AG04449 (cell line): ENCODE measurements around the gene NAPG.
"Not testable (repeated sequence)": the region's sequence is repeated elsewhere in the genome, so short reads cannot be mapped to it uniquely, and the experiment has no call there.

ENCODE experiments used
- CTCF ChIA-PET: fragments of 350-600 bp; formaldehyde crosslinking; extraction: SDS; loops from one replicate; lab custom pipeline; 2021; ENCODE audit warnings: antibody characterized with exemption; lab: Yijun Ruan, JAX
- POLR2A ChIA-PET: fragments of 400-600, 350-600 bp; formaldehyde crosslinking; extraction: SDS; loops from one replicate; lab custom pipeline; 2020; ENCODE audit warnings: antibody characterized with exemption, inconsistent platforms; lab: Yijun Ruan, JAX
- DNase-seq: peaks from one replicate; pipeline ENCODE4 v3.0.0-alpha.2; 2010; ENCODE audit warnings: low read depth, low spot score
- H3K4me3 ChIP-seq: 2 replicates; pipeline ENCODE4 v1.5.1; 2011; ENCODE audit warnings: low read depth, mild to moderate bottlenecking, control low read depth, low read length
- TF ChIP-seq, protein P1 (sequence below): IDR thresholded peaks from one replicate; pipeline ENCODE4 v1.5.1; 2011; ENCODE audit warnings: mild to moderate bottlenecking, moderate library complexity, low read length, control low read depth, inconsistent platforms; ENCODE audit not compliant: insufficient read depth; ENCODE audit errors: missing control alignments

Gene NAPG

DNA sequence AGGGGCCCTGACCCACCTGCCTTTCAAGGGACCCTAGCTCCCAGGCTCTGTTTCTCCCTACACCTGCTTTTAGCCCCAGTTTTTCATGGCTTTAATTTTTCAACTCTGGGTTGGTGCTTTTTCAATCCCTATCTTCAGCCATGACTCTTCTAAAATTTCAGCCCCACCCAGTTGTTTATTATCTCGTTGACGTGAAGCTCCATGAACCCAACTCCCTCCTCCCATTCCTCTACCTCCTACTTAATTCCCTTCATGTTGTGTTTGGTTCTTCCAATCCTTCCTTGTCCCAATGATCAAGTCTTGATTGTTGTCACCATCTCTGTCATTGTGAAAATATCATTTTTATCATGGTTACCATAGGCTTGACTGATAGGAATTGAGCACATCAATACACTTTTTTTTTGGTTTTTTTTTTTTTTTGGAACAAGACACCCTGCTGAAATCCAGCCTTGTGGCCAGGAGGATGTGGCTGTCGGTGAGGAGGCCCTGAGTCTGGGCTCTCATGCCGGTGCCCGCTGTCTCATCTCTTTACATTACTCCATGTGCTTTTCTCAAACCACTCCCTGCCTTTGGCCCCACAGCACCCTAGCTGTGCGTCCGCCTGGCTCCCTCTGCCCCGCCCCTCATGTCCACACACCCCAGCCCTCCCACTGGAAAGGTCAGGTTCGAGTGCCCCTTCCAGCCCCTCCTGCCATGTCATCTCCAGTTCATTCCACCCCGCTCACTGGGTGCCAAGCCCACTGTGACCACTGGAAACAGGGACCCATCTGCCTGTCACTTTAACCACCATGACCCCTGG lies 39.3 kb downstream of the NAPG start:
- ChIA-PET CTCF (interaction anchor here (0.8 to 1.0 kb wide), 3 partner anchors 589 to 1005 kb away, joined by 3 to 5 read pairs (median 3); no protein-coding TSS in a partner anchor), POLR2A (no interaction called here)
- DNase-seq: no peak
- no peak overlapping the region for H3K4me3 ChIP-seq
- TF ChIP-seq, protein P1, sequence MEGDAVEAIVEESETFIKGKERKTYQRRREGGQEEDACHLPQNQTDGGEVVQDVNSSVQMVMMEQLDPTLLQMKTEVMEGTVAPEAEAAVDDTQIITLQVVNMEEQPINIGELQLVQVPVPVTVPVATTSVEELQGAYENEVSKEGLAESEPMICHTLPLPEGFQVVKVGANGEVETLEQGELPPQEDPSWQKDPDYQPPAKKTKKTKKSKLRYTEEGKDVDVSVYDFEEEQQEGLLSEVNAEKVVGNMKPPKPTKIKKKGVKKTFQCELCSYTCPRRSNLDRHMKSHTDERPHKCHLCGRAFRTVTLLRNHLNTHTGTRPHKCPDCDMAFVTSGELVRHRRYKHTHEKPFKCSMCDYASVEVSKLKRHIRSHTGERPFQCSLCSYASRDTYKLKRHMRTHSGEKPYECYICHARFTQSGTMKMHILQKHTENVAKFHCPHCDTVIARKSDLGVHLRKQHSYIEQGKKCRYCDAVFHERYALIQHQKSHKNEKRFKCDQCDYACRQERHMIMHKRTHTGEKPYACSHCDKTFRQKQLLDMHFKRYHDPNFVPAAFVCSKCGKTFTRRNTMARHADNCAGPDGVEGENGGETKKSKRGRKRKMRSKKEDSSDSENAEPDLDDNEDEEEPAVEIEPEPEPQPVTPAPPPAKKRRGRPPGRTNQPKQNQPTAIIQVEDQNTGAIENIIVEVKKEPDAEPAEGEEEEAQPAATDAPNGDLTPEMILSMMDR: no peak

DNA sequence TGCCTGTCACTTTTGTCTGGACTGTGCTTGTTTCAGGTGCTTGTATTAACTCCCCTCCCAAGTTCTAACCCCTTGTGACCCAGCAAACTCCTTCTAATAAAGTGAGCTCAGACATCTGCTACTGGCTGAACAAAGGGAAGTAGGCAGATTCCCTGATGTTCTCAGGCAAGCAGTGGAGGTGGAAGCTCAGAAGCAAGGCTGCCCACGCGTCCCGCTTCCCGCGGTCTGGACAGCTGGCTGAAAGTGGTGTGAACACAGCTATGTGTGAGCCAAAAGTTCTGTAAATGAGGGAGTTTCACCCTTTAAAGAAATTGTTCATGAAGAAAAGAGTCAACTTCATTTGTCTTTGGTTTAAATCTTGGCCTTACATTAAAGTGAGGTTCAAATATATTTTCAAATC lies 40.0 kb downstream of the NAPG start:
- TF ChIP-seq, protein P1: no peak
- no peak for DNase-seq
- no peak overlapping the region for H3K4me3 ChIP-seq
- POLR2A ChIA-PET: no interaction called here
- CTCF ChIA-PET: interaction anchor here (0.8 kb wide), 1 partner anchor 1005 kb away, joined by 5 read pairs; no protein-coding TSS in a partner anchor

DNA sequence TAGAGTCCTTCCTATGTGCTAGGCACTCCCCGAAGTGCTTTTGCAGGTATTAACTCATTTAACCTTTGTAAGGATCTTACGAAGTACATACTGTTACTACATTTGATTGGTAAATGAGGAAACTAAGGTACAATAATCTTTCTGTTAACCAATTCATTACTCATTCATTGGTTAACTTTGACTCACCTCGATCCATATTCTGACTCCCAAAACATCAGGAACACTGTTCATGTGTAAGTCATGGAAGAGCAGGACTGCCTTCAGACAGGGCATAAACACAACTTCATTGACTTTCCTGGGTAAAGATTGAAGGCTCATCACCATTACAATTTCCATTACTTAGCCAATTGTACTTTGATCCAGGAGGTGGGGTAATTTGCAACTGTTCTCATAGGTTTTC lies 40.6 kb downstream of the NAPG start:
- TF ChIP-seq, protein P1: no peak
- ChIA-PET POLR2A (no interaction called here), CTCF (interaction anchor here (0.8 kb wide), 1 partner anchor 1004 kb away, joined by 5 read pairs; no protein-coding TSS in a partner anchor)
- DNase-seq: no peak
- H3K4me3 ChIP-seq: no peak overlapping the region

DNA sequence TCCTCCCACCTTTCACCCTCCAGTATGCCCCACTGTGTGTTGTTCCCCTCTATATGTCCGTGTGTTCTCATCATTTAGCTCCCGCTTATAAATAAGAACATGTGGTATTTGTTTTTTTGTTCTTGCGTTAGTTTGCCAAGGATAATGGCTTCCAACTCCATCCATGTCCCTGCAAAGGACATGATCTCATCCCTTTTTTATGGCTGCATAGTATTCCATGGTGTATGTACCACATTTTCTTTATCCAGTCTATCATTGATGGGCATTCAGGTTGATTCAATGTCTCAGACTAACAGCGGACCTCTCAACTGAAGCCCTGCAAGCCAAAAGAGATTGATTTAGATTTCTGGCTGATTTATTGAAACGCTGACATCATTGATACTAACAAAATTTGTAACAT lies 44.1 kb downstream of the NAPG start:
- DNase-seq, POLR2A ChIA-PET, H3K4me3 ChIP-seq: not testable (repeated sequence)
- CTCF ChIA-PET: interaction anchor here (4.8 kb wide), 1 partner anchor 9 kb away, joined by 24 read pairs; no protein-coding TSS in a partner anchor

DNA sequence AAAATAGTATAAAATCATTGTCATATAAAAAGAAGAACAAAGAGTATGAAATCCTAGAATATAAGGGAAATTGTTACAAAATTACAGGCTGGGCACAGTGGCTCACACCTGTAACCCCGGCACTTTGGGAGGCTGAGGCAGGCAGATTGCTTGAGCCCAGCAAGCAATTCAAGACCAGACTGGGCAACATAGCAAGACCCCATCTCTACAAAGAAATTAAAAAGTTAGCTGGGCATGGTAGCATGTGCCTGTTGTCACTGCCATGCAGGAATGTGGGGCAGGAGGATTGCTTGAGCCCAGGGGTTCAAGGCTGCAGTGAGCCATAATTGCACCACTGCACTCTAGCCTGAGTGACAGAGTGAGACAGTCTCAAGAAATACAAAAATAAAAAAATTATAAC lies 44.8 kb downstream of the NAPG start:
- POLR2A ChIA-PET: no interaction called here
- CTCF ChIA-PET: interaction anchor here (4.8 kb wide), 1 partner anchor 10 kb away, joined by 24 read pairs; no protein-coding TSS in a partner anchor
- TF ChIP-seq, protein P1: no peak
- no peak for DNase-seq
- no peak overlapping the region for H3K4me3 ChIP-seq

DNA sequence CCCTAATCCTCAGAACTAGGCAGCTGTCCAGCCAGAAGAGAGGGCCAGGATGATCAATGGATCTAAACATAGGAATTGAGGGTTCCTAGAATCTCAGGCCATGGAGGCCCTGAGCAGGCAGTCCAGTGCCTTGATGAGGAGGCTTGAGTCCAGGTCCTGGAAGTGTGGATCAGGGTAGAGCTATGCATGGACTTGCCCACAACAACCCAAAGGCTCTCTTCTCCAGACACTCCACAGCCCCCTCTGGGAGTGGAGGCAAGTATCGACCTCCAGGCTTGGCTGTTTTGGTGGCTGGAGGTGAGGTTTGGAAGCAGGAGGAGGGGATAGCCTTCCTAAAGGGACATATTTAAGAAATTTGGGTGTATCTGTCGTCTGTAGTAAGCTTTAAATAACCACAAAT lies 45.7 kb downstream of the NAPG start:
- POLR2A ChIA-PET: no interaction called here
- CTCF ChIA-PET: interaction anchor here (1.3 to 4.8 kb wide), 2 partner anchors 11 to 13 kb away, joined by 4 to 24 read pairs; no protein-coding TSS in a partner anchor
- TF ChIP-seq, protein P1: no peak
- no peak for DNase-seq
- no peak overlapping the region for H3K4me3 ChIP-seq

DNA sequence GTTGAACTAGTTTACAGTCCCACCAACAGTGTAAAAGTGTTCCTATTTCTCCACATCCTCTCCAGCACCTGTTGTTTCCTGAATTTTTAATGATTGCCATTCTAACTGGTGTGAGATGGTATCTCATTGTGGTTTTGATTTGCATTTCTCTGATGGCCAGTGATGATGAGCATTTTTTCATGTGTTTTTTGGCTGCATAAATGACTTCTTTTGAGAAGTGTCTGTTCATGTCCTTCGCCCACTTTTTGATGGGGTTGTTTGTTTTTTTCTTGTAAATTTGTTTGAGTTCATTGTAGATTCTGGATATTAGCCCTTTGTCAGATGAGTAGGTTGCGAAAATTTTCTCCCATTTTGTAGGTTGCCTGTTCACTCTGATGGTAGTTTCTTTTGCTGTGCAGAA lies 47.4 kb downstream of the NAPG start:
- DNase-seq, H3K4me3 ChIP-seq, POLR2A ChIA-PET, CTCF ChIA-PET: not testable (repeated sequence)

DNA sequence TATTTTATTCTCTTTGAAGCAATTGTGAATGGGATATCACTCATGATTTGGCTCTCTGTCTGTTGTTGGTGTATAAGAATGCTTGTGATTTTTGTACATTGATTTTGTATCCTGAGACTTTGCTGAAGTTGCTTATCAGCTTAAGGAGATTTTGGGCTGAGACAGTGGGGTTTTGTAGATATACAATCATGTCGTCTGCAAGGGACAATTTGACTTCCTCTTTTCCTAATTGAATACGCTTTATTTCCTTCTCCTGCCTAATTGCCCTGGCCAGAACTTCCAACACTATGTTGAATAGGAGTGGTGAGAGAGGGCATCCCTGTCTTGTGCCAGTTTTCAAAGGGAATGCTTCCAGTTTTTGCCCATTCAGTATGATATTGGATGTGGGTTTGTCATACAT lies 48.6 kb downstream of the NAPG start:
- H3K4me3 ChIP-seq, CTCF ChIA-PET, POLR2A ChIA-PET, DNase-seq: not testable (repeated sequence)

DNA sequence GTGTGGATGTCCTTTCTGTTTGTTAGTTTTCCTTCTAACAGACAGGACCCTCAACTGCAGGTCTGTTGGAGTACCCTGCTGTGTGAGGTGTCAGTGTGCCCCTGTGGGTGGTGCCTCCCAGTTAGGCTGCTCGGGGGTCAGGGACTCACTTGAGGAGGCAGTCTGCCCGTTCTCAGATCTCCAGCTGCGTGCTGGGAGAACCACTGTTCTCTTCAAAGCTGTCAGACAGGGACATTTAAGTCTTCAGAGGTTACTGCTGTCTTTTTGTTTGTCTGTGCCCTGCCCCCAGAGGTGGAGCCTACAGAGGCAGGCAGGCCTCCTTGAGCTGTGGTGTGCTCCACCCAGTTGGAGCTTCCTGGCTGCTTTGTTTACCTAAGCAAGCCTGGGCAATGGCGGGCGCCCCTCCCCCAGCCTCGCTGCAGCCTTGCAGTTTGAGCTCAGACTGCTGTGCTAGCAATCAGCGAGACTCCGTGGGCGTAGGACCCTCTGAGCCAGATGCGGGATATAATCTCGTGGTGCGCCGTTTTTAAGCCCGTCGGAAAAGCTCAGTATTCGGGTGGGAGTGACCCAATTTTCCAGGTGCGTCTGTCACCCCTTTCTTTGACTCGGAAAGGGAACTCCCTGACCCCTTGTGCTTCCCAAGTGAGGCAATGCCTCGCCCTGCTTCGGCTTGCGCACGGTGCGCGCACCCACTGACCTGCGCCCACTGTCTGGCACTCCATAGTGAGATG lies 52.2 kb downstream of the NAPG start:
- POLR2A ChIA-PET, DNase-seq, H3K4me3 ChIP-seq: not testable (repeated sequence)
- CTCF ChIA-PET: interaction anchor here (1.2 kb wide), 1 partner anchor 18 kb away, joined by 5 read pairs; no protein-coding TSS in a partner anchor

DNA sequence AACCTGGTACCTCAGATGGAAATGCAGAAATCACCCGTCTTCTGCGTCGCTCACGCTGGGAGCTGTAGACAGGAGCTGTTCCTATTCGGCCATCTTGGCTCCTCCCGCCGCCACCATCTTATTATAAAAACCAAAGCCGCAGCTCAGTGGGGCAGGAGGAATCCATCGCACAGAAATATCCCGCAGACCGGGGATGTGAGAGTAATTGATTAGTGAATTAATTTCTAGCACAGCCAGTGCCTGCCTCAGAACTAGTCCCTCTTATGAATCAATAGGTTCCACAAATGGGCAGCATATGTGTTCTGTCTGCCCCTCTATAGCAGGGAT lies 52.7 kb downstream of the NAPG start:
- CTCF ChIA-PET: interaction anchor here (1.2 kb wide), 1 partner anchor 18 kb away, joined by 5 read pairs; no protein-coding TSS in a partner anchor
- not testable (repeated sequence) for H3K4me3 ChIP-seq, DNase-seq

More for the DNA sequence above, 52.7 kb downstream of the NAPG start:
- POLR2A ChIA-PET: not testable (repeated sequence)
